ENCODE data around the gene GRID1.
"Not testable (repeated sequence)": the region's sequence is repeated elsewhere in the genome, so short reads cannot be mapped to it uniquely, and the experiment has no call there.

GRID1 gene

DNA sequence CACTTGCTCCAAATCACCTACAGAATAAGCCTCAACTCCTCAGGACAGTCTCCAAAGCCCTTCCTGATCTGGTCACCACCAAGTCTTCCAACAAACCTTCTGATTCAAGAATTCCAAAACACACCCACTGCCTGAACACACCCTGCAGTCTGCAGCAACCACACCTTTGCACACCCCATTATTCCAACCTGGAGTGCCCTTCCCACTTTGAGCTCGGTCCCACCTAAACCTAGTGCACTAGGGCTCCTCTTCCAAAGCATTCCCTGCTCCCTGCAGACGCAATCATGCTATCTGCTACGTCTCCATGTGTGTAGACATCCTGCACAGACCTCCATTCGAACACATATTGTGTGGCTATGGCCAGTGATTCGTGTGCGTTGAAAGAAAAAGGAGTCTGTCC lies 289.3 kb downstream of the GRID1 start:
- no peak overlapping the region for H3K4ac ChIP-seq (ENCODE audit: low read depth, low read length)
- no peak for DNase-seq
- H3K79me1 ChIP-seq (ENCODE audit: low read length), result no peaks in the 10 kb centered on the region
- WGBS (ENCODE audit: extremely low coverage, insufficient coverage, low lambda C conversion rate), result no CpG with 5 or more reads among the region's 6 CpGs
- no peak overlapping the region for H2BK15ac ChIP-seq (replicated peaks; ENCODE audit: low read depth)
- no peak overlapping the region for H3K27ac ChIP-seq (ENCODE audit: low read depth, low read length)
- H2BK120ac ChIP-seq (ENCODE audit: low read depth, low read length), result no peak overlapping the region
- H3K36me3 ChIP-seq (ENCODE audit: control insufficient read depth, insufficient read depth, low read length), result no peaks in the 10 kb centered on the region
- H3K56ac ChIP-seq (ENCODE audit: low read length), result no peak overlapping the region
- no peak overlapping the region for H3K4me2 ChIP-seq (ENCODE audit: low read length)
- H4K5ac ChIP-seq (ENCODE audit: low read length), result no peak overlapping the region
- no peak overlapping the region for H2BK5ac ChIP-seq (ENCODE audit: low read length)
- H3K4me1 ChIP-seq (ENCODE audit: control insufficient read depth, low read depth, low read length), result peaks cover 8% of the 10 kb centered on the region
- no peak overlapping the region for H3K23ac ChIP-seq (ENCODE audit: low read length)
- no peak overlapping the region for H3K18ac ChIP-seq (ENCODE audit: low read length)
- H2AK5ac ChIP-seq (ENCODE audit: low read length), result no peak overlapping the region
- no peak overlapping the region for H4K8ac ChIP-seq (ENCODE audit: low read depth, low read length)
- H3K79me2 ChIP-seq (ENCODE audit: control insufficient read depth, insufficient read depth, low read length), result no peaks in the 10 kb centered on the region
- no peak overlapping the region for H3K4me3 ChIP-seq (ENCODE audit: low read length)
- H3K9ac ChIP-seq (ENCODE audit: low read length), result no peak overlapping the region
- H3K27me3 ChIP-seq (ENCODE audit: insufficient read depth, low read length, poor library complexity), result no peaks in the 10 kb centered on the region

DNA sequence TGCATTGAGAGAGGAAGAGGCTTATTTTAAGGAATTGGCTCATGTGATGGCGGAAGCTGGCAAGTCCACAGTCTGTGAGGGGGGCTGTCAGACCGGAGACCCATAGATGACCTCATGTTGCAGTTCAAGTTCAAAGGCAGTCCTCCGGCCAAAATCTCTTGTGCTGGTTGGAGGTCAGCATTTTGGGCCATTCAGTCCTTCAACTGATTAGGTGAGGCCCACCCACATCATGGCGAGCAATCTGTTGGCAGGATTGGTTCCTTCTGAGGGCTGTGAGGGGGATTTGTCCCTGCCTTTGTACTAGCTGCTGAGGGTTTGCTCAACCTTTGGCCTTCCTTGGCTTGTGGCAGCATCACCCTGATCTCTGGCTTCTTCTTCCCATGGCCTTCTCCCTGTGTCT lies 290.1 kb downstream of the GRID1 start:
- not testable (repeated sequence) for H3K4me2 ChIP-seq (ENCODE audit: low read length); H3K4me1 ChIP-seq (ENCODE audit: control insufficient read depth, low read depth, low read length); H4K8ac ChIP-seq (ENCODE audit: low read depth, low read length); H3K18ac ChIP-seq (ENCODE audit: low read length); H3K27ac ChIP-seq (ENCODE audit: low read depth, low read length); H3K79me1 ChIP-seq (ENCODE audit: low read length); H3K23ac ChIP-seq (ENCODE audit: low read length); H3K4ac ChIP-seq (ENCODE audit: low read depth, low read length); H3K9ac ChIP-seq (ENCODE audit: low read length); H3K79me2 ChIP-seq (ENCODE audit: control insufficient read depth, insufficient read depth, low read length); H2BK5ac ChIP-seq (ENCODE audit: low read length); H3K56ac ChIP-seq (ENCODE audit: low read length); H3K27me3 ChIP-seq (ENCODE audit: insufficient read depth, low read length, poor library complexity); H3K36me3 ChIP-seq (ENCODE audit: control insufficient read depth, insufficient read depth, low read length); H2AK5ac ChIP-seq (ENCODE audit: low read length); H2BK120ac ChIP-seq (ENCODE audit: low read depth, low read length); H2BK15ac ChIP-seq (replicated peaks; ENCODE audit: low read depth); H4K5ac ChIP-seq (ENCODE audit: low read length); H3K4me3 ChIP-seq (ENCODE audit: low read length); DNase-seq
- WGBS (ENCODE audit: extremely low coverage, insufficient coverage, low lambda C conversion rate), result no CpG with 5 or more reads among the region's 4 CpGs

DNA sequence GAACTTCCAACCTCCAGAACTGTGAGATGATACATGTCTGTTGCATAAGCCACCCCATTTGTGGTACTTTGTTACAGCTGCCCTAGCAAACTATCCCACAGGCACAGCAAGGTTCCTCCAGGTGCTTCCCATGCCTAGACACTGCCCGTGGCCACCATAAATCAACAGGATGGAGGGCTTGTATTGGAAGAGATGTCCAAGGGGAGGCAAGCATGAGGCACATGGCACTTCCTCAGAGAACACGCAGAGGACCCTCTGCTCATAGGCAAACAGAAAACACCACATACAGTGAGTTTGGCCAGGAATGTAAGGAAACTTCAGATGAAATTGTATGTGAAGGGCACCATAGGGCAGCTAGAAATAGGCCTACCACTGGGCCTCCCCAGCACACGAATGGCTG lies 291.1 kb downstream of the GRID1 start:
- H3K79me1 ChIP-seq (ENCODE audit: low read length), result no peaks in the 10 kb centered on the region
- no CpG with 5 or more reads among the region's 3 CpGs for WGBS (ENCODE audit: extremely low coverage, insufficient coverage, low lambda C conversion rate)
- H3K4ac ChIP-seq (ENCODE audit: low read depth, low read length), result no peak overlapping the region
- H3K18ac ChIP-seq (ENCODE audit: low read length), result no peak overlapping the region
- H2BK5ac ChIP-seq (ENCODE audit: low read length), result no peak overlapping the region
- no peak overlapping the region for H3K27ac ChIP-seq (ENCODE audit: low read depth, low read length)
- H4K5ac ChIP-seq (ENCODE audit: low read length), result no peak overlapping the region
- H4K8ac ChIP-seq (ENCODE audit: low read depth, low read length), result no peak overlapping the region
- peaks cover 8% of the 10 kb centered on the region for H3K4me1 ChIP-seq (ENCODE audit: control insufficient read depth, low read depth, low read length)
- H3K23ac ChIP-seq (ENCODE audit: low read length), result no peak overlapping the region
- H3K4me2 ChIP-seq (ENCODE audit: low read length), result no peak overlapping the region
- no peak for DNase-seq
- no peaks in the 10 kb centered on the region for H3K79me2 ChIP-seq (ENCODE audit: control insufficient read depth, insufficient read depth, low read length)
- no peak overlapping the region for H3K9ac ChIP-seq (ENCODE audit: low read length)
- H3K27me3 ChIP-seq (ENCODE audit: insufficient read depth, low read length, poor library complexity), result no peaks in the 10 kb centered on the region
- no peaks in the 10 kb centered on the region for H3K36me3 ChIP-seq (ENCODE audit: control insufficient read depth, insufficient read depth, low read length)
- no peak overlapping the region for H2AK5ac ChIP-seq (ENCODE audit: low read length)
- H3K4me3 ChIP-seq (ENCODE audit: low read length), result no peak overlapping the region
- H2BK15ac ChIP-seq (replicated peaks; ENCODE audit: low read depth), result no peak overlapping the region
- H2BK120ac ChIP-seq (ENCODE audit: low read depth, low read length), result no peak overlapping the region
- H3K56ac ChIP-seq (ENCODE audit: low read length), result no peak overlapping the region

DNA sequence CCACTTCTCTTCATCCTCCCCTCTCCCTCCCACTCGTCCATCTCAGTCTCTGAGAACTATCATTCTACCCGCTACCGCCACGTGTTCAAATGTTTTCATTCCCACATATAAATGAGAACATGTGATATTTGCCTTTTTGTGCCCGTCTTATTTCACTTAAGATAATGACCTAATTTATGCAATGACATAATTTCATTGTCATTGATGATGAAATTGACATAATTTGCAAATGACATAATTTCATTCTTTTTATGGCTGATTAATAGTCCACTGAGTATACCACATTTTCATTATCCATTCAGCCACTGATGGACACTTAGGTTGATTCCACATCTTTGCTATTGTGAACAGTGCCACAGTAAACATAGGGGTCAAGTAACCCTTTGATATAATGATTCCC lies 292.3 kb downstream of the GRID1 start:
- H3K36me3 ChIP-seq (ENCODE audit: control insufficient read depth, insufficient read depth, low read length), result no peaks in the 10 kb centered on the region
- H3K4me1 ChIP-seq (ENCODE audit: control insufficient read depth, low read depth, low read length), result peaks cover 5% of the 10 kb centered on the region
- no peak overlapping the region for H4K8ac ChIP-seq (ENCODE audit: low read depth, low read length)
- H3K4me3 ChIP-seq (ENCODE audit: low read length), result no peak overlapping the region
- no peak overlapping the region for H3K9ac ChIP-seq (ENCODE audit: low read length)
- H4K5ac ChIP-seq (ENCODE audit: low read length), result no peak overlapping the region
- no peak overlapping the region for H3K18ac ChIP-seq (ENCODE audit: low read length)
- WGBS (ENCODE audit: extremely low coverage, insufficient coverage, low lambda C conversion rate), result 100% methylated on average over 1 of the region's 5 CpGs
- H3K4me2 ChIP-seq (ENCODE audit: low read length), result no peak overlapping the region
- H3K4ac ChIP-seq (ENCODE audit: low read depth, low read length), result no peak overlapping the region
- H3K56ac ChIP-seq (ENCODE audit: low read length), result no peak overlapping the region
- no peak overlapping the region for H2AK5ac ChIP-seq (ENCODE audit: low read length)
- H3K27ac ChIP-seq (ENCODE audit: low read depth, low read length), result no peak overlapping the region
- no peaks in the 10 kb centered on the region for H3K79me2 ChIP-seq (ENCODE audit: control insufficient read depth, insufficient read depth, low read length)
- no peak overlapping the region for H2BK5ac ChIP-seq (ENCODE audit: low read length)
- no peak for DNase-seq
- no peaks in the 10 kb centered on the region for H3K79me1 ChIP-seq (ENCODE audit: low read length)
- H2BK15ac ChIP-seq (replicated peaks; ENCODE audit: low read depth), result no peak overlapping the region
- no peak overlapping the region for H2BK120ac ChIP-seq (ENCODE audit: low read depth, low read length)
- no peak overlapping the region for H3K23ac ChIP-seq (ENCODE audit: low read length)
- no peaks in the 10 kb centered on the region for H3K27me3 ChIP-seq (ENCODE audit: insufficient read depth, low read length, poor library complexity)

DNA sequence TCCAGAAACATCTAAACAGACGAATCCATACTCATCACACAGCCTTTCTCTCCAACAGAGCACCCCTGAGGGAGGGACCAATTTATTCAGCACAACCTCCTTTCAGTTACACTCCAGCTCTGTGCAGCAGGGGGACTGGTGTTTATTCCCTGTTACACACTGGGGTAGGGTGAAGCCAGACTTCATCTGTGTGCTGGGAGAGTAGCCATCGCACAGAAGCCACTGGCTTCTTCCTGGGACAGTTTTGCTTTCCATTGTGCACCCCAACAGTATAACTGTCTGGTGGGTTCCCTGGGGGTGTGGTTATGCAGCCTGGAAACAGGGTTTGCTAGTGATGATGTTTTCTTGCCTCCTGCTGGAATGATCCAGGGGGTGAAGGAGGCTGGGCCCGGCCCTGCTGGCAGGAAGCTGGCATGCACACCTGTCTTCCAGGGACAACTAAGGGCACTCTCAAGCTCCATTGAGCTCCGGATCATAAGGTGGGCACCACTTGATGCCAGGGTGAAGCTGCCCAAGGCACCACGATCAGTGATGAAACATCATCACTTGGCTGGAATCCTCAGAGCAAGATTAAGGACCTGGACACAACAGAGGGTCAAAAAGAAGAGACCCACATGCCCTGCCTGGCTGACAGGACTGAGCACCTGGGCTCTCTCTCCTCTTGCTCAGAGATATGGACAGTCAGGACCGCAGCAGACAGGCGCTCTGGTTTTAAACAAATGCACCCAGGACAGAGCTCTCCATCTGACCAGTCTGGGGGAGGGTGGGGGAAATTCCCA lies 293.2 kb downstream of the GRID1 start:
- Histone ChIP-seq H3K79me1 (ENCODE audit: low read length) (no peaks in the 10 kb centered on the region), H2BK5ac (ENCODE audit: low read length) (no peak overlapping the region), H3K4ac (ENCODE audit: low read depth, low read length) (no peak overlapping the region), H3K56ac (ENCODE audit: low read length) (no peak overlapping the region), H4K8ac (ENCODE audit: low read depth, low read length) (no peak overlapping the region), H3K27me3 (ENCODE audit: insufficient read depth, low read length, poor library complexity) (no peaks in the 10 kb centered on the region), H4K5ac (ENCODE audit: low read length) (no peak overlapping the region), H3K9ac (ENCODE audit: low read length) (no peak overlapping the region), H2AK5ac (ENCODE audit: low read length) (no peak overlapping the region), H2BK15ac (replicated peaks; ENCODE audit: low read depth) (no peak overlapping the region), H3K4me2 (ENCODE audit: low read length) (no peak overlapping the region), H3K79me2 (ENCODE audit: control insufficient read depth, insufficient read depth, low read length) (no peaks in the 10 kb centered on the region), H3K23ac (ENCODE audit: low read length) (no peak overlapping the region), H3K27ac (ENCODE audit: low read depth, low read length) (no peak overlapping the region), H3K4me1 (ENCODE audit: control insufficient read depth, low read depth, low read length) (no peaks in the 10 kb centered on the region), H3K36me3 (ENCODE audit: control insufficient read depth, insufficient read depth, low read length) (no peaks in the 10 kb centered on the region), H2BK120ac (ENCODE audit: low read depth, low read length) (no peak overlapping the region), H3K4me3 (ENCODE audit: low read length) (no peak overlapping the region), H3K18ac (ENCODE audit: low read length) (no peak overlapping the region)
- WGBS (ENCODE audit: extremely low coverage, insufficient coverage, low lambda C conversion rate), result no CpG with 5 or more reads among the region's 7 CpGs
- DNase-seq, result no peak

DNA sequence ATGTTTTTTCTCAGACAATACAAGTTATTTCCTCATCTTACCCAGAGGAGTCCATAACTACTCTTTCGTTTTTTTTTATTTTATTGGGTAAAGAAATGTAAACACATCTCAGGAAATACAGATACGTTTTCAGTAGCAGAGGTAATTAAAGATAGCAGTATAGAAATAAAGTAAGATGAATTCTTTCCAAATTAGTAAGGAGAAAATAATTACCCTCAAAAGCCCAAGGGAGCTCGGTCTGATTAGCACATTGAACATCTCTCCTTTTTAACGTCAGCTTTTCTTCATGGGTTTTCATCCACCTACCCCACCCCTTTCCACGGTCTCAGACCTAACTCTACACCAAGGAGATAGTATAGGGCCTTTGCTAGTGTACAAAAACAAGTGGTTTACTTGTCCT lies 294.2 kb downstream of the GRID1 start:
- Histone ChIP-seq H3K4me1 (ENCODE audit: control insufficient read depth, low read depth, low read length) (no peaks in the 10 kb centered on the region), H3K36me3 (ENCODE audit: control insufficient read depth, insufficient read depth, low read length) (no peaks in the 10 kb centered on the region), H3K4me2 (ENCODE audit: low read length) (no peak overlapping the region), H3K79me1 (ENCODE audit: low read length) (no peaks in the 10 kb centered on the region), H3K4me3 (ENCODE audit: low read length) (no peak overlapping the region), H2BK5ac (ENCODE audit: low read length) (no peak overlapping the region), H2BK120ac (ENCODE audit: low read depth, low read length) (no peak overlapping the region), H3K18ac (ENCODE audit: low read length) (no peak overlapping the region), H3K23ac (ENCODE audit: low read length) (no peak overlapping the region), H4K5ac (ENCODE audit: low read length) (no peak overlapping the region), H3K27me3 (ENCODE audit: insufficient read depth, low read length, poor library complexity) (no peaks in the 10 kb centered on the region), H4K8ac (ENCODE audit: low read depth, low read length) (no peak overlapping the region), H3K9ac (ENCODE audit: low read length) (no peak overlapping the region), H3K27ac (ENCODE audit: low read depth, low read length) (no peak overlapping the region), H3K79me2 (ENCODE audit: control insufficient read depth, insufficient read depth, low read length) (no peaks in the 10 kb centered on the region), H2BK15ac (replicated peaks; ENCODE audit: low read depth) (no peak overlapping the region), H2AK5ac (ENCODE audit: low read length) (no peak overlapping the region), H3K4ac (ENCODE audit: low read depth, low read length) (no peak overlapping the region), H3K56ac (ENCODE audit: low read length) (no peak overlapping the region)
- WGBS (ENCODE audit: extremely low coverage, insufficient coverage, low lambda C conversion rate), result no CpG with 5 or more reads among the region's 5 CpGs
- no peak for DNase-seq
